Suprapubic skin (tissue), 3 donors: ENCODE results near the gene NEK5.

Source experiments
- POLR2AphosphoS5 ChIP-seq, 3 donors: sonication (generic); formaldehyde crosslinking; IDR thresholded peaks; one replicate each; pipeline ENCODE4 v1.6.1; 2017; ENCODE audit warnings: antibody characterized with exemption in 3 of 3
- TF ChIP-seq, protein P1 (sequence below), 2 donors: fragments of 200-600 bp in 1 of 2; fragments of 450-650 bp in 1 of 2; sonication (generic) in 1 of 2; IDR thresholded peaks; one replicate each; pipeline ENCODE4 v1.5.1; 2016 to 2019; ENCODE audit warnings: antibody characterized with exemption in 2 of 2, mild to moderate bottlenecking in 1 of 2, moderate library complexity in 1 of 2

DNA sequence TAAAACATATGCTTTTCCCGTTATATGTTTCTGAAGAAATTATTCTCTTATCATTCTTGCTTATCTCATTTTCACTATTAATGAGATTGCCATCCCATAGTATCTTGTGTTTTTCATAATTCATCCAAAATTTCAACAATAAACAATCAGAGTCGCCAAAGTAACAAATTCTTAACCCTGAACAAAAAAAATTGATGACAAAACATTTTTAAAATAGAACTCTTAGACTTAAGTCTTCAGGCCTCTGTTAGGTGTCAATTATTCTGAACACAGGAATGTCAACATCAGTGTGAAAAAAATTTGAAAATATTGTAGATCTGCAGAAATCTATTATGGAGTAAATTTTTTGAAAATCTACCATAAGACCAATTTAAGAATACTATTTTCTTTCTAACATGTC, 37.4 kb downstream of the NEK5 start:
- TF ChIP-seq, protein P1, sequence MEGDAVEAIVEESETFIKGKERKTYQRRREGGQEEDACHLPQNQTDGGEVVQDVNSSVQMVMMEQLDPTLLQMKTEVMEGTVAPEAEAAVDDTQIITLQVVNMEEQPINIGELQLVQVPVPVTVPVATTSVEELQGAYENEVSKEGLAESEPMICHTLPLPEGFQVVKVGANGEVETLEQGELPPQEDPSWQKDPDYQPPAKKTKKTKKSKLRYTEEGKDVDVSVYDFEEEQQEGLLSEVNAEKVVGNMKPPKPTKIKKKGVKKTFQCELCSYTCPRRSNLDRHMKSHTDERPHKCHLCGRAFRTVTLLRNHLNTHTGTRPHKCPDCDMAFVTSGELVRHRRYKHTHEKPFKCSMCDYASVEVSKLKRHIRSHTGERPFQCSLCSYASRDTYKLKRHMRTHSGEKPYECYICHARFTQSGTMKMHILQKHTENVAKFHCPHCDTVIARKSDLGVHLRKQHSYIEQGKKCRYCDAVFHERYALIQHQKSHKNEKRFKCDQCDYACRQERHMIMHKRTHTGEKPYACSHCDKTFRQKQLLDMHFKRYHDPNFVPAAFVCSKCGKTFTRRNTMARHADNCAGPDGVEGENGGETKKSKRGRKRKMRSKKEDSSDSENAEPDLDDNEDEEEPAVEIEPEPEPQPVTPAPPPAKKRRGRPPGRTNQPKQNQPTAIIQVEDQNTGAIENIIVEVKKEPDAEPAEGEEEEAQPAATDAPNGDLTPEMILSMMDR (IDR thresholded peaks at IDR 0.05): no peak
- TF ChIP-seq POLR2AphosphoS5 (IDR thresholded peaks at IDR 0.05): no peak
